Measurements from ENCODE around the gene GPR155.
A peak's percentile ranks its signal among the peaks of the same experiment; 100 is the strongest.

The GPR155 gene

GRCh38 chr2:174450021-174450816 is 36.6 kb downstream of the GPR155 start:
- CTCF ChIA-PET = interaction anchor here (0.5 to 0.6 kb wide), 2 partner anchors 299 to 1524 kb away, joined by 3 to 4 read pairs; no protein-coding TSS in a partner anchor
- POLR2A ChIA-PET (ENCODE audit: low non-redundant PET) = no interaction called here
- TF ChIP-seq, protein P1, sequence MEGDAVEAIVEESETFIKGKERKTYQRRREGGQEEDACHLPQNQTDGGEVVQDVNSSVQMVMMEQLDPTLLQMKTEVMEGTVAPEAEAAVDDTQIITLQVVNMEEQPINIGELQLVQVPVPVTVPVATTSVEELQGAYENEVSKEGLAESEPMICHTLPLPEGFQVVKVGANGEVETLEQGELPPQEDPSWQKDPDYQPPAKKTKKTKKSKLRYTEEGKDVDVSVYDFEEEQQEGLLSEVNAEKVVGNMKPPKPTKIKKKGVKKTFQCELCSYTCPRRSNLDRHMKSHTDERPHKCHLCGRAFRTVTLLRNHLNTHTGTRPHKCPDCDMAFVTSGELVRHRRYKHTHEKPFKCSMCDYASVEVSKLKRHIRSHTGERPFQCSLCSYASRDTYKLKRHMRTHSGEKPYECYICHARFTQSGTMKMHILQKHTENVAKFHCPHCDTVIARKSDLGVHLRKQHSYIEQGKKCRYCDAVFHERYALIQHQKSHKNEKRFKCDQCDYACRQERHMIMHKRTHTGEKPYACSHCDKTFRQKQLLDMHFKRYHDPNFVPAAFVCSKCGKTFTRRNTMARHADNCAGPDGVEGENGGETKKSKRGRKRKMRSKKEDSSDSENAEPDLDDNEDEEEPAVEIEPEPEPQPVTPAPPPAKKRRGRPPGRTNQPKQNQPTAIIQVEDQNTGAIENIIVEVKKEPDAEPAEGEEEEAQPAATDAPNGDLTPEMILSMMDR (conservative IDR thresholded peaks at IDR 0.05; ENCODE audit: low read depth) = no peak
- no peak overlapping the region for H3K27ac ChIP-seq
- no peak for DNase-seq (ENCODE audit: low spot score)

- TF ChIP-seq, protein P1 (conservative IDR thresholded peaks at IDR 0.05; ENCODE audit: low read depth) = no peak
- CTCF ChIA-PET = no interaction called here
- POLR2A ChIA-PET (ENCODE audit: low non-redundant PET) = no interaction called here
- no peak for DNase-seq (ENCODE audit: low spot score)
- no peak overlapping the region for H3K27ac ChIP-seq
Measured at GRCh38 chr2:174449033-174449432, 37.8 kb downstream of the GPR155 start.

GRCh38 chr2:174446531-174446930 is 40.3 kb downstream of the GPR155 start:
- H3K27ac ChIP-seq = no peak overlapping the region
- no peak for DNase-seq (ENCODE audit: low spot score)
- TF ChIP-seq, protein P1 (conservative IDR thresholded peaks at IDR 0.05; ENCODE audit: low read depth) = no peak
- ChIA-PET CTCF (interaction anchor here (0.6 kb wide), 1 partner anchor 150 kb away, joined by 3 read pairs; no protein-coding TSS in a partner anchor), POLR2A (ENCODE audit: low non-redundant PET) (interaction anchor here (0.7 kb wide), 1 partner anchor 1018 kb away, joined by 6 read pairs; no protein-coding TSS in a partner anchor)

- CTCF ChIA-PET = no interaction called here
- TF ChIP-seq, protein P1 (conservative IDR thresholded peaks at IDR 0.05; ENCODE audit: low read depth) = no peak
- POLR2A ChIA-PET (ENCODE audit: low non-redundant PET) = no interaction called here
- DNase-seq (ENCODE audit: low spot score) = no peak
- H3K27ac ChIP-seq = no peak overlapping the region
Measured at GRCh38 chr2:174445248-174445647, 41.6 kb downstream of the GPR155 start.

- no peak overlapping the region for H3K27ac ChIP-seq
- ChIA-PET CTCF (interaction anchor here (0.6 kb wide), 1 partner anchor 660 kb away, joined by 4 read pairs; no protein-coding TSS in a partner anchor), POLR2A (ENCODE audit: low non-redundant PET) (no interaction called here)
- DNase-seq (ENCODE audit: low spot score) = no peak
- TF ChIP-seq, protein P1 (conservative IDR thresholded peaks at IDR 0.05; ENCODE audit: low read depth) = no peak
Measured at GRCh38 chr2:174444761-174445160, 42.1 kb downstream of the GPR155 start.

DNA sequence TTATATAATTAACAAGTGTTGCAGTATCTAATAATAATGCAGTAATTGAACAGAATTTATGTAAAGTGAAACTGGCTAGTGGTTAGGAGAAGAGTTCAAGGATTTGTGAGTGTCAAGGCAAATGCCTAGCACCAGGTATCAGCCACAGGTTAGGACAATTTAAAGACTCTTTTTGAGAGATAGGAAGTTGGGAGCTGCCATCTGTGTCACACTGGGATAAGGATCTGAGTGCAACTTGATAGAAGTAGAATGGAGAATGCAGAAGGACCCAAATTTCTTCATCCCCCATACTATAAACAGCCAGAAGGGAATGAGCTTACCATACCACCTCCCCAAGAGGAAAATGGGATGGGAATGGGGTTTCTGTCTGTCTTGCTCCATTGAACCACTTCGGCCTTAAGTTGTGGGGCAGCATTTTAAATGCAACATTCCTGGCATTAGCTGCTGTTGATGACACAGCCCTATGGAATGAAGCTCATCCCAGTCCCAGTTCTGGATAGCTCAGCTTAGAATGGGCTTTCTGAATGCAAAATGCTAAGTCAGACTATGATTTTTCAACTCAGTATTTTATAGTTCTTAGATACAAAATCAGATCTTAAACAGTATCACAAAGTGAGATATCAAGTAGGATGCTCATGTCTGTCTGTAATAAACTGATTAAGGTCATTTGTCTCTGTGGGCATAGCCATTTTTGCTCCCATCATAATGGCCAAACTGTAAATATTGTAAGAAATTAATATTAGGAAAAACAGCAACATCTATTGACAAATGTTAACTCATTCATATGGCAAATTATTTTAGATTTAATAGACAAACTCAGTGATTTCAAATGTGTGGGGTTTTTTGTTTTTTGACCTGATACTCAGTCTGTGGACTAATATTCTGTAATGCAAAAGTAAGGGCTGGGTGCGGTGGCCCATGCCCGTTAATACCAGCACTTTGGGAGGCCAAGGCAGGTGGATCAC is 44.0 kb downstream of the GPR155 start:
- ChIA-PET POLR2A (ENCODE audit: low non-redundant PET) (no interaction called here), CTCF (interaction anchor here (0.6 to 0.7 kb wide), 3 partner anchors 120 to 557 kb away, joined by 3 read pairs; no protein-coding TSS in a partner anchor)
- H3K27ac ChIP-seq = no peak overlapping the region
- TF ChIP-seq, protein P1 (conservative IDR thresholded peaks at IDR 0.05; ENCODE audit: low read depth) = 0 out of 2 replicates have a peak, but pooled peaks have one; percentile 14
- DNase-seq (ENCODE audit: low spot score) = peak; percentile 83

Measured in RWPE1 (cell line).